Hematopoietic multipotent progenitor cell (in vitro differentiated cells): ENCODE data around the gene PLEKHG4. TPM values are rescaled to one million over a fixed set of nuclear protein-coding genes. Genes with fewer than 3 reads are reported as not detected.

ENCODE experiments used
- DNase-seq, 3 donors: peaks; one replicate each; pipeline ENCODE4 v3.0.0-alpha.2; 2011 to 2015; ENCODE audit warnings: low read depth in 2 of 3, low spot score in 2 of 3
- total RNA-seq: library from RNA; depleted of rRNA; stranded (reverse); fragments of >200 nt; gene quantifications from one replicate; pipeline ENCODE4 v1.2.3, GENCODE V29; 2012

The PLEKHG4 gene
- total RNA-seq, 1 donor, result 23.4 TPM

GRCh38 chr16:67259705-67260104 lies 19.6 kb upstream of the PLEKHG4 start:
- no peak for DNase-seq

- DNase-seq, result peak in 2 of 3 donors; percentile 46 to 80
These were observed 18.8 kb upstream of the PLEKHG4 start for GRCh38 chr16:67260426-67261063.

GRCh38 chr16:67263201-67263600 lies 16.1 kb upstream of the PLEKHG4 start:
- DNase-seq, result no peak

DNA sequence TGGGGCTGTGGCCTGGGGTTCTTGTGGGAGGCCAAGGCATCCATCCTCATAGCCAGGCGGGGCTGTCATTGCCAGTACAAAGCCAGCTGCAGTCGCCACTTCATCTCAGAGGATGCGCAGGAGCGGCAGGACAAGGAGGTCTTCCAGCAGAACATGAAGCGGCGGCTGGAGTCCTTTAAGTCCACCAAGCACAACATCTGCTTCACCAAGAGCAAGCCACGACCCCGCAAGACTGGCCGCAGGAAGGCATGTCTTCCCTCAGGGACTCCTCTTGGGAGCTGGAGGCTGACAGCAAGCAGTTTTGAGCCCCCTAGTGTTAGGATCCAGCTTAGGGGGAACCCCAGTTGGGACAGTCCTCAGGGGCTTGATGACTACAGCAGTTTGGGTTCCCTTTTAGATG lies 15.1 kb upstream of the PLEKHG4 start:
- DNase-seq, result peak in 1 of 3 donors; percentile 21

DNA sequence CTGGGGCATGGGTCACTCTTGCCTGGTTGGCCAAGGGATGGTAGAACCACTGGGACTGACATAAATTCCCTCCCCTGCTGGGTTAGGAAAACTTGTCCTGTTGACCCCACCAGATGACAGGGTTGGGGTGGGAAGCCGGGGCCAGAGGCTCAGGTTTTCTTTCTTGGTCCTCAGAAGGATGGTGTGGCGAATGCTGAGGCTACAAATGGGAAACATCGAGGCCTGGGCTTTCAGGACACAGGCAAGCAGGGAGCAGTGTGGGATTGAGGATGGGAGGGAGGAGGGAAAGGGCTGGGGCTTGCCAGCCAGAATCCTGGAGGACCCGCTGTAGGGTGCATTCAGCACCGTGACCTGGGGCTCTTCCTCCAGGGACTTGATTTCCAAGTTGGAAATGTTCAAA lies 14.5 kb upstream of the PLEKHG4 start:
- no peak for DNase-seq

DNA sequence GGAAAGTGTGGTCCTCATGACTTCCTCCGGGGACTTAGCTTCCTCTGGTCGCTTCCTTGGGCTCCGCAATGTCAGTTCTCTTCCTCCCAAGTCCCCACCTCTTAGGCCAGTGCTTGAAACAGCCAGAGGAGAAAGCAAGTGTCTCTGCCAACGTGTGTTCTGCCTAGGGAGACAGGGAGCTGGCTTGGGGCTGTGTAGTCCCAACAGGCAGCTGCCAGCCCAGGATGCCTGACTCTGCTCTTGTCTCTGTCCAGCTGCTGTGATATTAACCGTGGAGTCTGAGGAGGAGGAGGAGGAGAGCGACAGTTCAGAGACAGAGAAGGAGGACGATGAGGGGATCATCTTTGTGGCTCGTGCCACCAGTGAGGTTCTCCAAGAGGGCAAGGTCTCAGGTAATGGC lies 13.5 kb upstream of the PLEKHG4 start:
- DNase-seq, result no peak

DNA sequence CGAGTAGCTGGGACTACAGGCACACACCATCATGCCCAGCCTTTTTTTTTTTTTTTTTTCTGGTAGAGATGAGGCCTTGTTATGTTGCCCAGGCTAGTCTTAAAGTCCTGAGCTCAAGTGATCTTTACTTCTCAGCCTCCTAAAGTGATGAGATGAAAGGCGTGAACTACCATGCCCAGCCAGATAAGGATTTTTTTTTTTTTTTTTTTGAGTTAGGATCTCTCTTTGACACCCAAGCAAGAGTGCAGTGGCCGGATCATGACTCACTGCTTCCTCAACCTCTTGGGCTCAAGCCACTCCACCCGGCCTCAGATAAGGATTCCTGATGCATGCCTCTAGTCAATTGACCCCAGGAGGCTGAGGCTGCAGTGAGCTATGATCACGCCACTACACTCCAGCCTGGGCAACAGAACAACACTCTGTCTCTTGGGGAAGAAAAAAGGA lies 11.2 kb upstream of the PLEKHG4 start:
- DNase-seq, result peak in 2 of 3 donors; percentile 35 to 39

- no peak for DNase-seq
These were observed 9.6 kb upstream of the PLEKHG4 start for GRCh38 chr16:67269766-67270165.

GRCh38 chr16:67270931-67271338 lies 8.4 kb upstream of the PLEKHG4 start:
- no peak for DNase-seq

DNA sequence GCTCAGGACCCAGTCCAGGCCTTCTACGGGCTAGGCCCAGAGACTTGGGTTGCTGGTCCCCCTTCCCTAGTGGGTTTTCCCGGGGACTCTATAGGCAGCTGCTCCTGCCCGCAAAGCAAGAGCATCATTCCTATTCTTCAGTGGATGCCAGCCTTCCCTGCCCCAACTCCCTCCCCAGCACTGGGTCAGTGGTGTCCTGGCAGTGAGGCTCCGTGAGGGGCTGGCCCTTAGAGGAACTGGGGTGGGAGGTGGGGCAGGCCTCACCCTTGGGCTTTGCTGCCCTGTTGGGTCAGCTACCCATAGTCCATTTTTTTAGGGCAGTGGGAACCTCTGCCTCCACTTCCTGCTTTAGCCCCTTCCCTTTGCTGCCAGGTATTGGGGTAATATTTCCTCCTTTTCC lies 7.9 kb upstream of the PLEKHG4 start:
- DNase-seq, result no peak

DNA sequence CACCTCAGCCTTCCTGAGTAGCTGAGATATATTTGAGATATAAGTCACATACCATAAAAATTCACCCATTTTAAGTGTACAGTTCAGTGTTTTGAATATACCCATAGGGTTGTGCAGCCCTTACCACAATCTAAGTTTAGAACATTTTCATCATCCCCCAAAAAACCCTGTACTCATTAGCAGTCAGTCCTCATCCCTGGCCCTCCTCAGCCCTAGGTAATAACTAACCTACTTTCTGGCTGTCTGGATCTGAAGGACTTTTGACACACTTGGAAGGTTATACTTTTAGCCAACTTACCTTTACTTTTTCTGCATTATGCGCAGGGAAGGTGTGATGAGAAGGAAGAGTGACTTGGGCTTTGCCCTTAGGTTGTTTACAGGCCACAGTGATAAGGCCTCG lies 4.0 kb upstream of the PLEKHG4 start:
- no peak for DNase-seq

- no peak for DNase-seq
These were observed 1.9 kb upstream of the PLEKHG4 start for GRCh38 chr16:67277294-67277998.

- DNase-seq, result no peak
These were observed 1.1 kb upstream of the PLEKHG4 start for GRCh38 chr16:67277999-67278772.

GRCh38 chr16:67278773-67279295 lies 498 bp upstream of the PLEKHG4 start:
- DNase-seq, result peak; percentile 22 to 59 (median 56)

DNA sequence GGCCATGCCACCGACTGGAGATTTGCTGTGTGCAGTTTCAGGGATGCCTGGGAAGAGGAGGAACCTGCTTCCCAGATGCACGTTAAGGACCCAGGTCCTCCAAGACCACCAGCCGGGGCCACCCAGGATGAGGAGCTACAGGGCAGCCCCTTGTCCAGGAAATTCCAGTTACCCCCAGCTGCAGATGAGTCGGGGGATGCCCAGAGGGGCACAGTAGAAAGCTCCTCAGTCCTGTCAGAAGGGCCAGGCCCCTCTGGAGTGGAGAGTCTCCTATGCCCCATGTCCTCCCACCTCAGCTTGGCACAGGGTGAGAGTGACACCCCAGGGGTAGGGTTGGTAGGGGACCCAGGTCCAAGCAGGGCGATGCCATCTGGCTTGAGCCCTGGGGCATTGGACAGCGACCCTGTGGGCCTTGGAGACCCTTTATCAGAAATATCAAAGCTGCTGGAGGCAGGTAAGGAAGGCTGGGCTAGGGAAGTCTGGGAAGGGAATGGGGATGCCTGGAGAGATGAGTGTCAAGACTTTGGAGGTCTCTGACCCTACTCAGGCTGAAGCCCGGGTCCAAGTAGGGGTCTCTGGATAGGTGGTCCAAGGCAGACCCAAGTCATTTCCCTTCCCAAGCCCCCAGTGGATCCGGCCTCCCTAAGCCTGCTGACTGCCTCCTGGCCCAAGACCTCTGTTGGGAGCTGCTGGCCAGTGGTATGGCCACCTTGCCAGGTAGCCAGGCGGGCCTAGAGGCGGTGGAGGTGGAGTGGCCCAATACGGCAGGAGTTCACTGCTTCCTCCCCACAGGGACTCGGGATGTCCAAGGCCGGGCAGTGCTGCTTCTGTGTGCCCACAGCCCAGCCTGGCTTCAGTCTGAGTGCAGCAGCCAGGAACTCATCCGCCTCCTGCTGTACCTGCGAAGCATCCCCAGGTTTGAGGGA lies 1.0 kb downstream of the PLEKHG4 start:
- no peak for DNase-seq

- DNase-seq, result no peak
These were observed 2.5 kb downstream of the PLEKHG4 start for GRCh38 chr16:67281536-67282446.

DNA sequence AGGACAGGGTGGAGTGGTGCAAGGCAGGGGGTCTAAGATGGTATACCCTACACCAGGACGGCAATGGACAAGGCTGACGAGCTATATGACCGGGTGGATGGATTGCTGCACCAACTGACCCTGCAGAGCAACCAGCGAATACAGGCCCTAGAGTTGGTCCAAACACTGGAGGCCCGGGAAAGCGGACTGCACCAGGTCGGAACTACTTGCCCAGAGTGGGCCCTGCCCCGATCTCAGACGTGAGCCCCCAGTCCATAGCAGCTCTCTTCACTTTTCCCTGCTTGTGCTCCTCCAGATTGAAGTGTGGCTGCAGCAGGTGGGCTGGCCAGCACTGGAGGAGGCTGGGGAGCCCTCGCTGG lies 3.1 kb downstream of the PLEKHG4 start:
- no peak for DNase-seq

DNA sequence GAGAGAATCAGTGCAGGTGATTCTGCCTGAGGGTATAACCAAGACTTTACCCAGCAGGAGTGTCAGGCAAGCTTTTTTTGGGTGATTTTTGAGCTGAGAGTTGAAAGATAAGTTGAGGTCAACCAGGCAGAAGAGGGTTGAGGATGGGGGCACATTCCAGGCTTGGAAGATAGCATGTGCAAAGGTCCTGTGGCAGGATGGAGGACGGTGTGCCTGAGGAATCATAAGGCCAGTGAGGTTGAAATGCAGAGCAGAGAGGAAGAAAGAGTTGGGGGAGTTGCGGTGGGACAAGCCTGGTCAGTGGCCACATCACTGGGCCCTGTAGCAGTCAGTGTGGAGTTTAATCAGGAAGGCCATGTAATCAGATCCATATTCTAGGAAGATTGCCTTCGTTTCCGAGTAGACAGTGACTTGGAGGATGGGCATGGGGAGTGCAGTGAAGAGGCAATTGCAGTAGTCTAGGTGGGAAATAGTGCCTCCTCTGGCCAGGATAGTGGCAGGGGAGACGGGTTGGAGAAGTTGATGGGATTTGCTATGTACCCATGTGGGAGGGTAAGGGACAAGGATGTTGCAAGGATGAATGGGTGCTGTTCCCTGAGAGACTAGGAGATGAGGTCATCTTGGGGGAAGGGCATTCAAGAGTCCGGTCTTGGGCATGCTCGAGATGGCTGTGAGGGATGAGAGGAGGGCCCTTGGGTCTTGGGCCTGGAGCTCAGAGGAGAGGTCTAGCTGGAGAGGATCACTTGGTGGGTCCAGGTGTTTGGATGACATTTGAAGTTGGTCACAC lies 3.9 kb downstream of the PLEKHG4 start:
- DNase-seq, result no peak
